Thyroid gland (tissue), 4 donors: ENCODE results near the gene PPP1R3F.

Experiments used
- POLR2A ChIP-seq, 2 donors: fragments of 450-650 bp; IDR thresholded peaks; one replicate each; pipeline ENCODE4 v1.6.1; 2017; ENCODE audit warnings: antibody characterized with exemption in 2 of 2, mild to moderate bottlenecking in 2 of 2, moderate library complexity in 1 of 2
- TF ChIP-seq, protein P1 (sequence below), 6 experiments: fragments of 200-600 bp in 3 of 6; fragments of 450-650 bp in 3 of 6; sonication (generic) in 3 of 6; IDR thresholded peaks; one replicate each; pipeline ENCODE4 v1.5.1; 2016 to 2019; ENCODE audit warnings: antibody characterized with exemption in 6 of 6, mild to moderate bottlenecking in 2 of 6, inconsistent platforms in 1 of 6, moderate library complexity in 1 of 6

DNA sequence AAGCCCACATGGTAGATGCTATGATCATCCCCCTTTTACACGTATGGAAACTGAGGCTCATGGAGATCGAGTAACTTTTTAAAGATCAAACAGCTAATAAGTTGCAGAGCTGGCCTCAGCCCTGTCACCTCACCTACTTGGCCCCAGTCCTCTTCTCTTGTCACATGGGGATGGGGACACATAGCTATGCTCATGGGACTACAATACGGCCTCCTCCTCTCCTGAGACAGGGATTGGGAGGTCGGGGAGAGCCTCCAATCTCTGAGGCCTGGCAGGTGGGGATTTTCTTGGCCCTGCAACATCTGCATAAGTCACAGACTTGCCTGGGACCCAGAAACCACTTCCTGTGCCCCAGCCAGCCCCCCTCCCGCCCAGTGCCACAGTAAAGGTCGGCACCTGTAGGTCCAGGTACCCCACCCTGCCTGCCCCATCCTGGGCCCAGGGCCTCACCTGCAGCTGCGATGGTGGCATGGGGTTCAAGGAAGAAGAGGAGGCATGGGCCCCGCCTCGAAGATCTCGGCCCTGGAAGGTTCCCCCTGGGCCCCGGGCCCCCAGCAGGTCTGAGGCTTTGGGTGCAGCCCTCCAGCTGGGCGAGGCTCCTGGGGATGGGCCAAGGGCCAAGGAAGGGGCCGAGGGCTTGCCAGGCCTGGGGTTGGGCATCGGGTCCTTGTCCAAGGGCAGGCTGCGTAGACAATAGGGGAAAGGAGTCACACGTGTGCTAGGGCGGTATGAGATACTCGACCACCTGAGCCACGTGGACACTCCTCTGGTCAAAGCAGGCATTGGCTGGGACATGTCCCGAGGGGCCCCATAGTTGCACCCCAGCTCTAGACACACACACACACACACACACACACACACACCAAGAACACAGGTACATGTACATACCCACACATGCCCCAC is 11.5 kb upstream of the PPP1R3F start:
- TF ChIP-seq, protein P1, sequence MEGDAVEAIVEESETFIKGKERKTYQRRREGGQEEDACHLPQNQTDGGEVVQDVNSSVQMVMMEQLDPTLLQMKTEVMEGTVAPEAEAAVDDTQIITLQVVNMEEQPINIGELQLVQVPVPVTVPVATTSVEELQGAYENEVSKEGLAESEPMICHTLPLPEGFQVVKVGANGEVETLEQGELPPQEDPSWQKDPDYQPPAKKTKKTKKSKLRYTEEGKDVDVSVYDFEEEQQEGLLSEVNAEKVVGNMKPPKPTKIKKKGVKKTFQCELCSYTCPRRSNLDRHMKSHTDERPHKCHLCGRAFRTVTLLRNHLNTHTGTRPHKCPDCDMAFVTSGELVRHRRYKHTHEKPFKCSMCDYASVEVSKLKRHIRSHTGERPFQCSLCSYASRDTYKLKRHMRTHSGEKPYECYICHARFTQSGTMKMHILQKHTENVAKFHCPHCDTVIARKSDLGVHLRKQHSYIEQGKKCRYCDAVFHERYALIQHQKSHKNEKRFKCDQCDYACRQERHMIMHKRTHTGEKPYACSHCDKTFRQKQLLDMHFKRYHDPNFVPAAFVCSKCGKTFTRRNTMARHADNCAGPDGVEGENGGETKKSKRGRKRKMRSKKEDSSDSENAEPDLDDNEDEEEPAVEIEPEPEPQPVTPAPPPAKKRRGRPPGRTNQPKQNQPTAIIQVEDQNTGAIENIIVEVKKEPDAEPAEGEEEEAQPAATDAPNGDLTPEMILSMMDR (IDR thresholded peaks at IDR 0.05): no peak
- no peak for TF ChIP-seq POLR2A (IDR thresholded peaks at IDR 0.05)
